Stomach (tissue), 9 donors: ENCODE results near the gene NCAN. TPM values are rescaled to one million over a fixed set of nuclear protein-coding genes. Genes with fewer than 3 reads are reported as not detected.

Experiments used
- DNase-seq, 2 donors: peaks; one replicate each; pipeline versions ENCODE4 v3.0.0 to v3.0.0-alpha.2; 2013 to 2019
- H3K27ac ChIP-seq, 5 donors: fragments of 200-600 bp in 4 of 5; sonication (generic) in 4 of 5; one replicate each; pipeline ENCODE4 v1.5.1; 2013 to 2019; ENCODE audit warnings: mild to moderate bottlenecking in 1 of 5, moderate library complexity in 1 of 5
- H3K27me3 ChIP-seq, 3 donors: fragments of 200-600 bp; sonication (generic); one replicate each; pipeline ENCODE4 v1.5.1; 2017 to 2019; ENCODE audit warnings: mixed run types in 1 of 3
- H3K36me3 ChIP-seq, 4 donors: fragments of 200-600 bp; sonication (generic); 1 replicate in 3 of 4; 2 replicates in 1 of 4; pipeline ENCODE4 v1.5.1; 2016 to 2019
- H3K4me1 ChIP-seq, 4 donors: fragments of 200-600 bp; sonication (generic); one replicate each; pipeline ENCODE4 v1.5.1; 2016 to 2019
- H3K4me3 ChIP-seq, 4 donors: fragments of 200-600 bp; sonication (generic) in 3 of 4; one replicate each; pipeline ENCODE4 v1.5.1; 2016 to 2019; ENCODE audit warnings: mild to moderate bottlenecking in 1 of 4
- H3K9me3 ChIP-seq, 4 donors: fragments of 200-600 bp; sonication (generic); one replicate each; pipeline ENCODE4 v1.5.1; 2016 to 2019
- EP300 ChIP-seq: sonication (generic); formaldehyde crosslinking; IDR thresholded peaks from one replicate; pipeline ENCODE4 v1.6.1; 2017; ENCODE audit warnings: antibody characterized with exemption
- POLR2A ChIP-seq, 4 donors: fragments of 450-650 bp; IDR thresholded peaks; one replicate each; pipeline ENCODE4 v1.6.1; 2016; ENCODE audit warnings: antibody characterized with exemption in 4 of 4, control low read depth in 2 of 4, mild to moderate bottlenecking in 1 of 4, moderate library complexity in 1 of 4
- POLR2AphosphoS5 ChIP-seq, 3 donors: sonication (generic); formaldehyde crosslinking; IDR thresholded peaks; one replicate each; pipeline ENCODE4 v1.6.1; 2016; ENCODE audit warnings: antibody characterized with exemption in 3 of 3
- WGBS, 5 donors: extraction: QIAGEN DNeasy Blood & Tissue Kit in 3 of 5; methylation state at CpG; one replicate each; pipeline versions ENCODE4 v1.1.5 to v1.1.7; 2013 to 2018; 5-methylcytosine and 5-hydroxymethylcytosine counted together
- intact Hi-C: fragments of 100-400 bp; cut with DNase I; formaldehyde crosslinking; loops from one replicate; pipeline ENCODE4 v1.15.1; 2023; ENCODE audit warnings: low total_unique reads
- polyA plus RNA-seq, 3 donors: library from polyadenylated mRNA; stranded (reverse); fragments of 200-250 nt; gene quantifications; one replicate each; pipeline ENCODE4 v1.2.3, GENCODE V29; 2013
- total RNA-seq, 5 donors: library from RNA; depleted of rRNA; stranded (reverse); fragments of >200 nt; gene quantifications; one replicate each; pipeline versions ENCODE4 v1.1.0 to v1.2.3, GENCODE V29; 2014 to 2016
- TF ChIP-seq, protein P1 (sequence below), 7 experiments: fragments of 450-650 bp in 4 of 7; fragments of 200-600 bp in 3 of 7; sonication (generic) in 3 of 7; IDR thresholded peaks; one replicate each; pipeline ENCODE4 v1.5.1; 2016 to 2019; ENCODE audit warnings: antibody characterized with exemption in 7 of 7, control low read depth in 2 of 7, mild to moderate bottlenecking in 1 of 7
- donor health status: healthy with polysubstance abuse.
- donor health status: Bipolar disorder and iron deficiency.
- donor health status: healthy.

Gene NCAN
- total and polyA plus RNA-seq, 8 donors: 0.05 to 1.7 (median 0.06) TPM; not detected in 5

DNA sequence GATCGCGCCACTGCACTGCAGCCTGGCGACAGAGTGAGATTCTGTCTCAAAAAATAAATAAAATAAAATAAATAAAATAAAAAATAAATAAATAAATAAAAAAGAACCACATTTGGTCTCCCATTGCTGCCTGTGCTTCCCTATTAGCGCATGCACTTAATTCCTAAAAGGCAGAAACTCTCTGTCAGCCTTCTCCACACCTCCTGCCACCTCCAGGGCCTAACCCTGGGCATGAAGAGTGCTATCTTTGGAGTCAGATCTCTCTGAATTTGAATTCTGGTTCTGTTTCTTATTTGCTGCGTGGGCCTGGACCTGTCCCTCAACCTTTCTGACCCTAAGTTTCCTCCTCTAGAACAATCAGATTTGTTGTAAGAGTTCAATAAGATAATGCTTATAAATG lies 11.3 kb downstream of the NCAN start:
- TF ChIP-seq POLR2A (IDR thresholded peaks at IDR 0.05) (no peak), POLR2AphosphoS5 (IDR thresholded peaks at IDR 0.05) (no peak), EP300 (no peak)
- TF ChIP-seq, protein P1, sequence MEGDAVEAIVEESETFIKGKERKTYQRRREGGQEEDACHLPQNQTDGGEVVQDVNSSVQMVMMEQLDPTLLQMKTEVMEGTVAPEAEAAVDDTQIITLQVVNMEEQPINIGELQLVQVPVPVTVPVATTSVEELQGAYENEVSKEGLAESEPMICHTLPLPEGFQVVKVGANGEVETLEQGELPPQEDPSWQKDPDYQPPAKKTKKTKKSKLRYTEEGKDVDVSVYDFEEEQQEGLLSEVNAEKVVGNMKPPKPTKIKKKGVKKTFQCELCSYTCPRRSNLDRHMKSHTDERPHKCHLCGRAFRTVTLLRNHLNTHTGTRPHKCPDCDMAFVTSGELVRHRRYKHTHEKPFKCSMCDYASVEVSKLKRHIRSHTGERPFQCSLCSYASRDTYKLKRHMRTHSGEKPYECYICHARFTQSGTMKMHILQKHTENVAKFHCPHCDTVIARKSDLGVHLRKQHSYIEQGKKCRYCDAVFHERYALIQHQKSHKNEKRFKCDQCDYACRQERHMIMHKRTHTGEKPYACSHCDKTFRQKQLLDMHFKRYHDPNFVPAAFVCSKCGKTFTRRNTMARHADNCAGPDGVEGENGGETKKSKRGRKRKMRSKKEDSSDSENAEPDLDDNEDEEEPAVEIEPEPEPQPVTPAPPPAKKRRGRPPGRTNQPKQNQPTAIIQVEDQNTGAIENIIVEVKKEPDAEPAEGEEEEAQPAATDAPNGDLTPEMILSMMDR (IDR thresholded peaks at IDR 0.05): no peak
- H3K27ac ChIP-seq: no peak overlapping the region
- WGBS, 5 donors: 80 to 88% (median 83%) methylated on average over 5 of the region's 5 CpGs
- DNase-seq: no peak
- peaks cover 0 to 11% (median 11%) of the 10 kb centered on the region in 4 donors for H3K4me1 ChIP-seq
- no peak overlapping the region for H3K4me3 ChIP-seq
- no peaks in the 10 kb centered on the region for H3K9me3 ChIP-seq
- intact Hi-C loops: no loop called here
- H3K27me3 ChIP-seq: peaks cover 6 to 70% (median 38%) of the 10 kb centered on the region in 3 donors
- no peaks in the 10 kb centered on the region for H3K36me3 ChIP-seq

DNA sequence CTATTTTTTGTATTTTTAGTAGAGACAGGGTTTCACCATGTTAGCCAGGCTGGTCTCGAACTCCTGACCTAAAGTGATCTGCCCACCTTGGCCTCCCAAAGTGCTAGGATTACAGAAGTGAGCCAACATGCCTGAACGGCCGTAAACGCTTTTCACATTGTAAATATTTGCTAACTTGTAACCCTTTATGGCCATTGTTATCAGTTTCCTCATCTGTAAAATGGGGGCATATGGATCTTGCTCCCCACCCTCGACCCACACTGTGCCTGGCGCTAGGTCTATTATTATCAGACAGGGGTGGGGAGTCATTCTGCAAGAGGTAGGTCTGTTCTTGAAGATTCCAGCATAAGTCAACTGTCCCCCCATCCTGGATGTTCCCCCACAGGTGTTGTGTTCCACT lies 11.9 kb downstream of the NCAN start:
- no peak for TF ChIP-seq POLR2A (IDR thresholded peaks at IDR 0.05)
- TF ChIP-seq POLR2AphosphoS5 (IDR thresholded peaks at IDR 0.05): no peak
- TF ChIP-seq, protein P1 (IDR thresholded peaks at IDR 0.05): no peak
- no peak for TF ChIP-seq EP300
- intact Hi-C loops: no loop called here
- no peak overlapping the region for H3K27ac ChIP-seq
- H3K4me1 ChIP-seq: peaks cover 0 to 11% (median 11%) of the 10 kb centered on the region in 4 donors
- H3K27me3 ChIP-seq: peaks cover 6 to 74% (median 43%) of the 10 kb centered on the region in 3 donors
- no peak overlapping the region for H3K4me3 ChIP-seq
- no peaks in the 10 kb centered on the region for H3K36me3 ChIP-seq
- H3K9me3 ChIP-seq: no peaks in the 10 kb centered on the region
- 46 to 65% (median 52%) methylated on average over 6 of the region's 6 CpGs for WGBS, 5 donors
- DNase-seq: no peak

DNA sequence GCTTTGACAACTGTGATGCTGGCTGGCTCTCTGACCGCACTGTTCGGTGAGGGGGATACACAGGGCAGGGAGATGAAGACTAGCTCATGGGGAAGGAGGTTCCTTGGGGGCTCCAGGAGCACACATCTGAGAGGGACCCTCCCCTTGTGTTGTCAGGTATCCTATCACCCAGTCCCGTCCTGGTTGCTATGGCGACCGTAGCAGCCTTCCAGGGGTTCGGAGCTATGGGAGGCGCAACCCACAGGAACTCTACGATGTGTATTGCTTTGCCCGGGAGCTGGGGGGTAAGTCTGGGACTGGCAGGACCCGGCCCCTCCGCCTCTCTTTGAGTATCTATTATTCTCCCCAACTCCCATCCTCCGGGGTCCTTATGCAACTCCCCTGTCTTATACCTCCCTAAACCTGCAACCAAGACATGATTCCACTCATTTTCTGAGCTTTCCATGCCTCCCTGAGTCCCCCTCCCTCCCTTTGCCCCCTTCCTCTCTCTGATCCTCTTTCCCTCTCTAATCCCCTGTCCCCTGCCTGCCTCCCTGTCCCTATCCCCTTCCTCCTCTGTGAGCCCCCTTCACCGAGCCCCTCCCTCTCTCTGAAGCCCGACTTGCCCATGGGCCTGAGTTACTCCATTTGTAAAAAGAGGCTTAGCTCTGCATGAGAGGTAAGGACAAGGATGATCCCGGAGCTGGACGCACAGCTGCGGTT lies 12.5 kb downstream of the NCAN start:
- TF ChIP-seq EP300 (no peak), POLR2A (IDR thresholded peaks at IDR 0.05) (no peak), POLR2AphosphoS5 (IDR thresholded peaks at IDR 0.05) (no peak)
- TF ChIP-seq, protein P1 (IDR thresholded peaks at IDR 0.05): no peak
- no peak for DNase-seq
- H3K9me3 ChIP-seq: no peaks in the 10 kb centered on the region
- peak overlapping the region; percentile 35 to 61 (median 42) for H3K4me3 ChIP-seq
- intact Hi-C loops: no loop called here
- H3K36me3 ChIP-seq: no peaks in the 10 kb centered on the region
- peaks cover 0 to 11% (median 11%) of the 10 kb centered on the region in 4 donors for H3K4me1 ChIP-seq
- peaks cover 6 to 69% (median 46%) of the 10 kb centered on the region in 3 donors for H3K27me3 ChIP-seq
- no peak overlapping the region for H3K27ac ChIP-seq
- 59 to 72% (median 67%) methylated on average over 12 to 17 of the region's 17 CpGs for WGBS, 5 donors

DNA sequence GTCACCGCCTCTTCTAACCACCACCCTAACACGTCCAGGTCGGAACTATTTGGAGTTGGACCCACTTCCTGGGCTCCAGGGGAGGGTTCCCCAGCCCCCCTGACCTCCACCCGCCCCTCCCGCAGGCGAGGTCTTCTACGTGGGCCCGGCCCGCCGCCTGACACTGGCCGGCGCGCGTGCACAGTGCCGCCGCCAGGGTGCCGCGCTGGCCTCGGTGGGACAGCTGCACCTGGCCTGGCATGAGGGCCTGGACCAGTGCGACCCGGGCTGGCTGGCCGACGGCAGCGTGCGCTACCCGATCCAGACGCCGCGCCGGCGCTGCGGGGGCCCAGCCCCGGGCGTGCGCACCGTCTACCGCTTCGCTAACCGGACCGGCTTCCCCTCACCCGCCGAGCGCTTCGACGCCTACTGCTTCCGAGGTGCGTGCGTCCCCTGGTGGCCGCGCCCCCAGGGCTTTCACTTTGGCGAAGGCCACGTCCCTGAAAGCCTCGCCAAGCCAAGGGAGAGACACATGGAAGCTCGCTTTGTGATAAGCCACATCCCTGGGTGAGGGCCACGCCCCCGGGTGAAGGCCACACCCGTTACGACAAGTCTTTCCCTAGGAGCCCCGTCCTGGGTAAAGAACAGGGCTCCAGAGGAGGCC lies 13.2 kb downstream of the NCAN start:
- peaks cover 6 to 68% (median 46%) of the 10 kb centered on the region in 3 donors for H3K27me3 ChIP-seq

More for the DNA sequence above, 13.2 kb downstream of the NCAN start:
- H3K9me3 ChIP-seq: no peaks in the 10 kb centered on the region
- intact Hi-C loops: no loop called here
- WGBS, 5 donors: 1 to 3% (median 2%) methylated on average over 15 to 59 of the region's 59 CpGs
- DNase-seq: peak; percentile 75 to 87
- no peak overlapping the region for H3K27ac ChIP-seq
- peaks cover 0 to 11% (median 11%) of the 10 kb centered on the region in 4 donors for H3K4me1 ChIP-seq
- TF ChIP-seq POLR2A (IDR thresholded peaks at IDR 0.05): no peak
- TF ChIP-seq, protein P1 (IDR thresholded peaks at IDR 0.05): peak in 5 of 7 experiments; percentile 21 to 74 (median 55)
- peak overlapping the region; percentile 35 to 61 (median 42) for H3K4me3 ChIP-seq
- H3K36me3 ChIP-seq: no peaks in the 10 kb centered on the region
